Renal pelvis (tissue), 4 donors: ENCODE measurements around the gene TPK1. TPM values are rescaled to one million over a fixed set of nuclear protein-coding genes. Genes with fewer than 3 reads are reported as not detected.

Source experiments
- DNase-seq: peaks from one replicate; pipeline ENCODE4 v3.0.0-alpha.2; 2013
- polyA plus RNA-seq, 3 donors: library from polyadenylated mRNA; unstranded; fragments of 120-200 nt; gene quantifications; one replicate each; pipeline ENCODE4 v1.2.1, GENCODE V29; 2013; ENCODE audit not compliant: insufficient read length in 3 of 3

The TPK1 gene
- polyA plus RNA-seq, 3 donors, result 7.0 to 8.4 (median 7.6) TPM

GRCh38 chr7:144410441-144410840 lies 425.4 kb downstream of the TPK1 start:
- DNase-seq, result no peak

GRCh38 chr7:144408121-144408520 lies 427.7 kb downstream of the TPK1 start:
- DNase-seq, result no peak

DNA sequence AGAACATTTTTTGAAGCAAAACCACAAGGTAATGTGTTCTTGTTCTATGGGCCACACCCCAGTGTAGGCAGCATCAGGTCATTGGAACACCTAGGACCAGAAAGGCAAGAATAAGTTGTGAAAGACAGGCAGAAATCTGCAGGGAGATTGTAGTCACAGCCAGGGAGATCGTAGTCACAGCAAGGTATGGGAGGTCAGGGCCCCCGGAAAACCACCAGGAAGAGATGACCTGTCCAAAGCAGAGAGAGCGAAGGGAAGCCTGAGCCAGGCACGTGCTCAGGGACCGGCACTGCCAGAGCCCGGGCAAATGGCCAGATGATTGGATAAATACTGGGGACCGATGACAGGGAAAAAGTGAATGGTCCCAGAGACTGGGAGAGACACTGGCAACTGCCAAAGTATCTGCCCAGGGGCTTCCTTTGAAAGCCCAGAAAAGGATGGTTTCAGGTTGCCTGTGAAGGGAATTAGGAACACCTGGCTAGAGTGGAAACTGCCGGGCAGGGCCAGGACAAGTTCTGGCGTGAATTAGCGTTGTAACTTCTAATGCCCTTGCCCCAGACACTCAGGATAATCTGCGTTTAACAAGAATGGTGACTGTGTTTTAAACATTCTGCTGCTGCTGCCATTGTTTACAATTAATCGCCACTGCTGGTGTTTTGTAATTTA lies 428.5 kb downstream of the TPK1 start:
- no peak for DNase-seq

GRCh38 chr7:144404946-144405345 lies 430.9 kb downstream of the TPK1 start:
- no peak for DNase-seq

- DNase-seq, result no peak
Measured at GRCh38 chr7:144403649-144404061, 432.2 kb downstream of the TPK1 start, which contains the start of gene NOBOX. Gene NOBOX, minus strand, starts transcription at chr7:144403693.

GRCh38 chr7:144403102-144403501 lies 432.8 kb downstream of the TPK1 start:
- no peak for DNase-seq
